ENCODE measurements around the gene DOCK3.
"Not testable (repeated sequence)": the region's sequence is repeated elsewhere in the genome, so short reads cannot be mapped to it uniquely, and the experiment has no call there.

DOCK3 gene

DNA sequence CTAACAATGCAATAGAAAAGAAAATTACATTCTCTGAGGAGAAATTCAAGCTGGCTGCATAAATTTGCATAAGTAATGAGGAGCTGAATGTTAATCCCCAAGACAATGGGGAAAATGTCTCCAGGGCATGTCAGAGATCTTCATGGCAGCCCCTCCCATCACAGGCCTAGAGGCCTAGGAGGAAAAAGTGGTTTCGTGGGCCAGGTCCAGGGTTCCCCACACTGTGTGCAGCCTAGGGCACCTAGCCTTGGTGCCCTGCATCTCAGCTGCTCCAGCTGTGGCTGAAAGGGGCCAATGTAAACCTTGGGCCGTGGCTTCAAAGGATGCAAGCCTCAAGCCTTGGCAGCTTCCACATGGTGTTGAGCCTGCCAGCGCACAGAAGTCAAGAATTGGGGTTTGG, 511.7 kb downstream of the DOCK3 start:
- in situ Hi-C loops (cut with MboI; ENCODE audit: low sequenced_read_pairs) = not testable (repeated sequence)

DNA sequence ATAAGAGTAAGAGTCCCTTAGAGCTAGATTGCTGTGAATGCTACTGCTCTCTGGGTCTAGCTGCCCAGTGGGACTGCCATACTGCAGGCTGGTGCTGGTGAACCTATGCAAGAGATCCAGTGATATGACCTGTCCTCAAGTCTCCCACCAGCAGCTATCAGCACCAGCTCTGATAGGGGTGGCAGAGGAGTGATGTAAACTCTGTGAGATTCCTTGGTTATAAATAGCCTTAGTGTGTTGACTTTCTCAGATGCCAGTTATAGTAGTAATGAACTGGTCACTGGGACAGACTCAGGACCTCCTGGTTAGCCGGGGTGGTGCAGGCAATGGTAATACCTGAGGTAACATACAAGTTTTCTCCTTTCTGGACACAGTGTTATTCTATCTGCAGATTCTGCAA, 515.5 kb downstream of the DOCK3 start:
- in situ Hi-C loops (cut with MboI; ENCODE audit: low sequenced_read_pairs) = no loop called here

DNA sequence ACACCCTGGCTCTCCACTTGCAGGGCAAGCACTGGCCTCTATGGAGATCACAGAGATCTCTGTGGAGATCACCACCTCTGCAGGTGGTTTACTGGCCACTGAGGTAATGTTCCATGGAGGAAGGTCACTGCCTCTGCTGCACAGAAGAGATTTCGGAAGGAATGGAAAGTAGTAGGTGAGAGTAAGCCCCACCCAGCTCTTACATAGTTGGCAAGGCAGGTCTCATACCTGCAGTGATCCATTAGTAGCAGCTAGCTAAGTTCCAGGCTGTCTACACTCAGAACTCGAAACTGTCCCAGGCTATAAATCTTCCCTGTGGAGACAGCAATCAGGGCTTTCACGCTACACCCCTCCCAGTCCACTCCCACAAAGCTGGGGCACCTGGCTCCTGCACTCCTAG, 516.1 kb downstream of the DOCK3 start:
- in situ Hi-C loops (cut with MboI; ENCODE audit: low sequenced_read_pairs) = no loop called here

GRCh38 chr3:51191768-51192167, 517.0 kb downstream of the DOCK3 start:
- in situ Hi-C loops (cut with MboI; ENCODE audit: low sequenced_read_pairs) = no loop called here

GRCh38 chr3:51198477-51198876, 523.8 kb downstream of the DOCK3 start:
- in situ Hi-C loops (cut with MboI; ENCODE audit: low sequenced_read_pairs) = no loop called here

DNA sequence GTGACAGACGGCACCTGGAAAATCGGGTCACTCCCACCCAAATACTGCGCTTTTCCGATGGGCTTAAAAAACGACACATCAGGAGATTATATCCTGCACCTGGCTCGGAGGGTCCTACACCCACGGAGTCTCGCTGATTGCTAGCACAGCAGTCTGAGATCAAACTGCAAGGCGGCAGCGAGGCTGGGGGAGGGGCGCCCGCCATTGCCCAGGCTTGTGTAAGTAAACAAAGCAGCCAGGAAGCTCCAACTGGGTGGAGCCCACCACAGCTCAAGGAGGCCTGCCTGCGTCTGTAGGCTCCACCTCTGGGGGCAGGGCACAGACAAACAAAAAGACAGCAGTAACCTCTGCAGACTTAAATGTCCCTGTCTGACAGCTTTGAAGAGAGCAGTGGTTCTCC, 524.6 kb downstream of the DOCK3 start:
- in situ Hi-C loops (cut with MboI; ENCODE audit: low sequenced_read_pairs) = not testable (repeated sequence)

- in situ Hi-C loops (cut with MboI; ENCODE audit: low sequenced_read_pairs) = no loop called here
Observed at GRCh38 chr3:51216291-51216690, 541.6 kb downstream of the DOCK3 start.

DNA sequence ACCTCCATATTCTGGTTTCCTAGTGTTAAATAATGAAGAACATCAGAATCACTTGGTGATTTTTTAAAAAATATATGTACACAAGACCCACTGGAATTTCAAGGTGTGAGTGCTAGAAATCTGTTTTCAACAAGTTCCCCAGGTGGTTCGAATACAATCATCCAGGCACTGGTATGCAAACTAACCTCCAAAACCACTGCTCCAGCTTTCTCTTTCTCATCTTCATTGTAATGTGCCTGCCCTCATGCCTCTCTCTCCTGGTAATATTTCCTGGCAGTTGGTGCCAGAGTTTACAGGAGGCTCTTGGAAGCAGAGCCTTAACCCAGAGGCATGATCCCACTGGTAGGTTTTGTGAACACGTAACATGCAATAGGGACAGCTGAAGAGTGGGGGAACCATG, 547.2 kb downstream of the DOCK3 start:
- in situ Hi-C loops (cut with MboI; ENCODE audit: low sequenced_read_pairs) = no loop called here

GRCh38 chr3:51224283-51224682, 549.6 kb downstream of the DOCK3 start:
- in situ Hi-C loops (cut with MboI; ENCODE audit: low sequenced_read_pairs) = no loop called here

DNA sequence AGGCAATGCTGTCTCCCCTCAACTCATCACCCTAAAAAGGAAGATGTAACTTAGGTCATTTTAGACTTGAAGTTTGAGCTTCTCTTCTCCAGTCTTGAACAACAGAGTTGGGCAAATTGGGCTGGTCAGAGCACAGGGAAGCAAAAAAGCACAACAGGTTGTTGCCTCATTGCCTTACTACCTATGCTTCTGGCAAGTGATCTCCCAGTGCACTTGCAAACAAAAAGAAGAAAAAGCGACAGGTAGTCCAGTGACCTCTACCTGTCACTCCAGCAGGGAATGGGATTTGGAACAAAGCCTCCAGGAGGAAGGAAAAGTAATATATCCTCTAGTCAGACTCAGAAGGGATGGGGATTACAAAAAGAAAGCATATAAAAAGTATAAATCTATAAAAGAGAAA, 550.1 kb downstream of the DOCK3 start:
- in situ Hi-C loops (cut with MboI; ENCODE audit: low sequenced_read_pairs) = no loop called here

- in situ Hi-C loops (cut with MboI; ENCODE audit: low sequenced_read_pairs) = no loop called here
Observed at GRCh38 chr3:51242939-51243338, 568.2 kb downstream of the DOCK3 start.

DNA sequence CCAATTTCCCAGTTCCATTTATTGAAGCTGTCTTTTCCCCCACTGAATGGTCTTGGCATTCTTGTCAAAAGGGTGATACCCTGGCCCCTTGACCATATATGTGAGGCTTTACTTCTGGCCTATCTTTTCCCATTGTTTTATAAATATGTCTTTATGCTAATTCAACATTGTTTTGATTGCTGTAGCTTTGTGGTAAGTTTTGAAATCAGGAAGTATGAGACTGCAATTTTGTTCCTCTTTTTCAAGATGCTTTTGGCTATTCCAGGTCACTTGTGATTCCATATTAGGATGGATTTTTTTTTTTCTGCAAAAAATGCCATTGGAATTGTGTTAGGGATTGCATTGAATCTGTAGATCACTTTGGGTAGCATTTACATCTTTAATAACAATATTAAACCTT, 569.2 kb downstream of the DOCK3 start:
- in situ Hi-C loops (cut with MboI; ENCODE audit: low sequenced_read_pairs) = no loop called here

GRCh38 chr3:51245867-51246266, 571.1 kb downstream of the DOCK3 start:
- in situ Hi-C loops (cut with MboI; ENCODE audit: low sequenced_read_pairs) = no loop called here

- in situ Hi-C loops (cut with MboI; ENCODE audit: low sequenced_read_pairs) = no loop called here
Observed at GRCh38 chr3:51257870-51258269, 583.1 kb downstream of the DOCK3 start.

- in situ Hi-C loops (cut with MboI; ENCODE audit: low sequenced_read_pairs) = not testable (repeated sequence)
Observed at GRCh38 chr3:51264166-51264565, 589.4 kb downstream of the DOCK3 start.

- in situ Hi-C loops (cut with MboI; ENCODE audit: low sequenced_read_pairs) = no loop called here
Observed at GRCh38 chr3:51268132-51268531, 593.4 kb downstream of the DOCK3 start.

DNA sequence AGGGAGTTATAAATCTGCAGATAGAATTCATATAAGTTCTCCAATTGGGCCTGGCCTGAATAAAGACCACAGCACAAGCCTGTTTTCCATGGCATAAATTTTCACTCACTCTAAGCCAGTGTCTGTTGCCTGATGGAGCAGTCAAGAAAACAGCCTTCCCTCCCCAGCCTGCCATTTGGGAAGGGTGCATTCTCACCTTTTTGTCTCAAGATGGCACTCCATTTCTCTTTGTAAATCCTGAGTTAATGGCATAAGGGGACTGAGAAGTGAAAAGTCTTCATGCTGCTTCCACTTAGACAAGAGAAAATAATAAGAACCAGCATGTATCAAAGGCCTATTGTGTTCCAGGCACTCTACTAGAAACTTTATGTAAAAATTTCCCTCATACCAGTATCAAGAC, 594.7 kb downstream of the DOCK3 start:
- in situ Hi-C loops (cut with MboI; ENCODE audit: low sequenced_read_pairs) = no loop called here

DNA sequence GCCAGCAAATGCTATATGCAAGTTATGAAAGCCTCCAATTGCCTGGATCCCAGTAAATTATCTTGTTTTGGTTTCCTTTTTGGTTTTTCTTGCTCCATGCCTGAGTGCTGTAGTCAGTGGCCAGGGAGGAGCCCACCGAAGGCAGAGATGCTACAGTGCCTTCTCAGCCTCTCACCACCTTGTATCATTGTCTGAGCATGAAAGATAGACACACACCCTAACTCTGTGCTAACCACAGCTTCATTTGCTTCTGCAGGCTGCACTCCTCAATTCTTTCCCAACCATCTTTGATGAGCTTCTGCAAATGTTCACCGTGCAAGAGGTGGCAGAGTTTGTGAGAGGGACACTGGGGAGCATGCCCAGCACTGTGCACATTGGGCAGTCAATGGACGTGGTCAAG, 595.8 kb downstream of the DOCK3 start:
- in situ Hi-C loops (cut with MboI; ENCODE audit: low sequenced_read_pairs) = no loop called here

- in situ Hi-C loops (cut with MboI; ENCODE audit: low sequenced_read_pairs) = no loop called here
Observed at GRCh38 chr3:51271172-51271571, 596.4 kb downstream of the DOCK3 start.

DNA sequence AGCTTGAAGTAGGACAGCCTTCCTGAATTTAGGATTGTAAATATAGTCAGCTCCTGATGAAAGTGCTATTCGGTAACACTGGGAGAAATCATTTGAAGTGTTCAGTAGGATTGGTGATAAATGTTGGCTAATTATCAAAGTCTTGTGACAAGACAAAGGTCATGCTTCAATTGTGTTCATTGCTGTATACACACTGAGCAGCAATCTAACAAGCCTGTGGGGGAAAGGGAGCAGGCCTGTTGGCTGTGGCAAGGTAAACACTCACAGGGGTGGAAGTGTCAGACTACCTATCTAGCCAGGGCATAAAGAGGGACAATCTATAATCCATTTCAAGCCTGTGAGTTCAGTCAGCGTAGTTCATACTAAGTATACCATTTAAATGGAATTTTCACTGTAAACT, 599.3 kb downstream of the DOCK3 start:
- in situ Hi-C loops (cut with MboI; ENCODE audit: low sequenced_read_pairs) = no loop called here

DNA sequence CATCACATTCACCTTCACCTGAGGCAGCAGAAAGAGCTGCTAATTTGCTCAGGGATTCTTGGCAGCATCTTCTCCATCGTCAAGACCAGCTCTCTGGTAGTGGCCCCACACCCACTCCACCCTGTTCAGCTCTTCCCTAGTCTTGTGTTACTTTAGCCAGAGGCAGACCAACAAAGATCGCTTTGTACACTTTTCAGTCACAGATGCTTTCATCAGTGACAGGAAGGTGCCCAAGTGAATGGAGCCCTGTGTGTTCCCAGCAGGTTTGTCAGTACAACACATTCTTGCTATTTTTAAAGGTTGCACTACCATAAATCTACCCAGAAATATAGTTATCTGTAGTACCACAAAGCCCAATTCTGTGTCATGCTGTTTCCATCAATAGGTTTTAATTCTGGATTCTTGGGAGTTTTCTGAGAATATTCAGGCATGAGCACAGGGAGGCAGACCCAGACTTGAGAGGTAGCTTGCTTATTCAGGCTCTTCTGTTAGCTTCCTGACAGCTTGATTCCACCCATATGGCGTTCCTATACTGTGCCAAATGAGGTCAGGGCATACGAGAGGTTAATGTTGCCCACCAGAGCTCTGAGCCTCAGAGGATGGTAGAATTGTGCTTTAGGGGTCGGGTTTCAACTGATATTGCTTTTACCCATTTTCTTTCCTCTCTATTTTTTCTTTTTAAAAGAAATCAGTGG, 600.5 kb downstream of the DOCK3 start:
- in situ Hi-C loops (cut with MboI; ENCODE audit: low sequenced_read_pairs) = no loop called here

- in situ Hi-C loops (cut with MboI; ENCODE audit: low sequenced_read_pairs) = no loop called here
Observed at GRCh38 chr3:51276046-51276445, 601.3 kb downstream of the DOCK3 start.

DNA sequence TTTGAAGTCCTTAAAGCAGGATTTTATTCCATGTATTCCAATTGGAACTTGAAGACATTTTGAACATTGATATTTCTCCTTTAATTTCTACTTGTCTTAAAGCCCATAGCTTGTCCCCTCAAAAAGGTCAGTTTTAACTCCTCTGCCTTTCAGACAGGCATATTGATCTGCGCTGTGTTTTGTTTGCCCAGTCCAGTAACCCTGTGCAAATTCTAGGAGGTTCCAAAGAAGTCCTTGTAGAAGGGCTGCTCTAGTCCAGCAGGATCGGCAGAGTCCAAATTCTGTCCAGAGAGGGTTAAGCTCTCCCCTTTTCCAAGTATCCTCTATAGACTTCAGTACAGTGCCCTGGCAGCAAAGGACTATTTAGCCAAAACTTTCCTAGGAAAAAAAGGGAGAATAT, 604.7 kb downstream of the DOCK3 start:
- in situ Hi-C loops (cut with MboI; ENCODE audit: low sequenced_read_pairs) = no loop called here

All from HL-60/S4 (cell line).